ENCODE results near the gene DDX49.

- no peak for TF ChIP-seq CTCF (IDR thresholded peaks at IDR 0.05; ENCODE audit: poor library complexity)
- no peak for TF ChIP-seq EZH2phosphoT487 (IDR thresholded peaks at IDR 0.05; ENCODE audit: low read depth, severe bottlenecking, unreplicated experiment)
- no peak for TF ChIP-seq EZH2 (IDR thresholded peaks at IDR 0.05; ENCODE audit: borderline replicate concordance)
These were observed 48.9 kb upstream of the DDX49 start for GRCh38 chr19:18870531-18871172.
